Measurements from ENCODE around the gene ELK4. TPM values are rescaled to one million over a fixed set of nuclear protein-coding genes. Genes with fewer than 3 reads are reported as not detected.

The ELK4 gene
- total RNA-seq, 2 experiments from 2014 or later, result 71.0 to 76.9 TPM

DNA sequence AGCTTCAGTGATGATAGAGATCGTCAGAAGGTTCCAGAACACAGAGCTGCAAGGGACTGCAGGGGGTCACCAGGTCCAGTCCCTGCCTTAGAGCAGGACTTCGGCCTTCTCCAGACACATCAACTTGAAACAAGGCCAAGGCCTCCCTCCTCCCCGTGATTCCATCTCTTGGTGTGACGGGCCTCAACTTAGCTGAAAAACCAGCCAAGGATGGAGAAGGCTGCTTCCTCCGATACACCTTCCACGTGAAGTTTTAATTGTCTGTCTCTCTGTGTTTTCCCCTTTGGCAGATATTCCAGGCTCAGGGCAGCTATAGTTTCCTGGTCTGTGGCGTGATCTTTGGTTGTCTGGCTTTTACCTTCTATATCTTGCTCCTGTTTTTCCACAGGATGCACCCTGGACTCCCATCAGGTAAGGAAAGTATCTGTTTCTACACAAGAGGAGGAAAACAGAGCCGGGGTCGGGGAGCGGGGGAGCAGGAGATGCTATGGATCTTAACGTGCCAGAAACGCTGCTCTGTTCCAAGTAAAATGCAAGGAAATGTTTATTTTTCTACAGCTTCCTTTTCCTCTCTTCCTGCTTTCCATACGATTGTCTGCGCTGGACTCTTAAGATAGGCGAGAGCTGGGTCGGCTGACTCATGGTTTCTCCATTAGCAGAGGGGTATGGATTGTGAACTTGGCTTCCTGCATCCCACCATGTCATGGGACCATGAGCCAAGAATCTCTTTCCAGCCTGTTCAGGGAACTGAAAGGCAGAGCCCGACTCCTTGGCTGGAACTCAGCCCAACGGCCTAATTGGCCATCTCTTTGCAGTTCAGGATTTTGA lies 32.8 kb downstream of the ELK4 start:
- Mint-ChIP-seq H3K4me3 (no peak overlapping the region), H3K27me3 (no peaks in the 10 kb centered on the region), H3K36me3 (peaks cover 28% of the 10 kb centered on the region), H3K9me3 (no peaks in the 10 kb centered on the region), H3K27ac (no peak overlapping the region), H3K4me1 (peaks cover 28% of the 10 kb centered on the region)
- no peak for DNase-seq

DNA sequence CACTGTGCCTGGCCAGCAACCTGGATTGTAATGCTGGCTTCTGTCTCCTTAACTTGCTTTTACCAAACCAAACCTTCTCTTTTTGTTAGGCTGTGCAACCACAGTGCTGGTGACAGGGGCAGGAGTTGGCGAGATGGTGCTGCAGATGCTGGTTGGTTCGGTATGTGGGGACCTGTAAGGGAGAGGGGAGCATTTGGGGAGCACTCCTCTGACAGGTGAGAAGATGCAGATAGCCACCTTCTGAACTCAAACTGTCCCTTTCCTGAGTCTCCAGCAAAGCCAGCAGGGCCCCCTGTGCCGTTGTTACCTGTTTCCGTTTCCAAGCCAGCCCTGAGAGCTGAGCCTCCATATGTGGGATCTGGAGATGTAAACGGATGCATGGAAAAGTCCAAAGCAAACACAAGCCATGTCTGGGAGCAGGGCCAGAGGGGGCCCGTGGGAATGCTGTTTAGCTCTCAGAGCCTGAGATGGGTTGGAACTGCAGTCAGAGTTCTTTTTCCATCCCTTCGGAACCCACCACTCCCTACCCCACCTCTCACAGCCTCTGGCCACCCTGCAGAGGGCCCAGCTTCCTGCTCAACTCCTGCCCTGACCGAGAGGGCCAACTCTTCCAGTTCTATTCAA lies 34.0 kb downstream of the ELK4 start:
- Mint-ChIP-seq H3K27me3 (no peaks in the 10 kb centered on the region), H3K4me1 (peaks cover 35% of the 10 kb centered on the region), H3K4me3 (no peak overlapping the region), H3K36me3 (peaks cover 27% of the 10 kb centered on the region), H3K9me3 (no peaks in the 10 kb centered on the region), H3K27ac (no peak overlapping the region)
- DNase-seq, result no peak

DNA sequence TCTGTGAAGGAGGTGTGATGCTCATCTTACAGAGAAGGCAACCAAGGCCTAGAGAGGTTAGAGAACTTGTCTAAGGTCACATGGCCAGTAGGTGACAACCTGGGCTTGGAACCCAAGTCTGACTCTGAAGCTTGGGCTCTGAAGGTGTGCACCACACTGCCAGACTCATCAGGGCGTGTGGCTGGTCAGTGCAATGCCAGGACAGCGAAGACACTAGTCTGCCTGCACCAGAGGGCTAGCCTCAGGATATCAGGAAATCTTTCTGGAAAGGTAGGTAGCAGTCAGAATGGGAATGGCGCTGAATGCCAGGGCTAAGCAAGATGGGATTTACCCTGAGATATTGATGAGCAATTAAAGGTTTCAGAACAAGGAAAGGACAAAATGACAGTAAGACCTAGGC lies 34.9 kb downstream of the ELK4 start:
- Mint-ChIP-seq H3K27ac (no peak overlapping the region), H3K27me3 (no peaks in the 10 kb centered on the region), H3K9me3 (no peaks in the 10 kb centered on the region), H3K4me3 (no peak overlapping the region), H3K4me1 (peaks cover 37% of the 10 kb centered on the region), H3K36me3 (peaks cover 30% of the 10 kb centered on the region)
- no peak for DNase-seq

DNA sequence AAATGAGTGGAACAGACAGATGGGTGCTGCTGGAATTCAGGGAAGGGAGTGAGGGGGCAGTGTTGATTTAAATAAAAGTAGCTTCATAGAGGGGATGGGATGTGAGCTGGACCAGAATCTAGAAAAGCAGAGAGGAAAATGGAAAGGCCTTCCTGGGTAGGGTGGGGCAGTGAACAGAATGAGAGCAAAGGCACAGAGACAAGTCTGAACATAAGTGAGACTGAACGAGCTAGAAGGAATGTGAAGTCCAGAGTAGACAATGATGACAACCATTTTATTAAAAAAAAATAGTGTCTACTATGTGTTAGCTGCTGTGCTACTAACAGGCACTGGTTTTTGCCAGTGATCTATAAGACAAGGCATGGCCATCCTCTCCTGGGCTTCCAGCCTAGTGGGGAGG lies 36.0 kb downstream of the ELK4 start:
- Mint-ChIP-seq H3K9me3 (no peaks in the 10 kb centered on the region), H3K36me3 (peaks cover 30% of the 10 kb centered on the region), H3K4me1 (peaks cover 43% of the 10 kb centered on the region), H3K27me3 (no peaks in the 10 kb centered on the region), H3K27ac (no peak overlapping the region), H3K4me3 (no peak overlapping the region)
- DNase-seq, result no peak

DNA sequence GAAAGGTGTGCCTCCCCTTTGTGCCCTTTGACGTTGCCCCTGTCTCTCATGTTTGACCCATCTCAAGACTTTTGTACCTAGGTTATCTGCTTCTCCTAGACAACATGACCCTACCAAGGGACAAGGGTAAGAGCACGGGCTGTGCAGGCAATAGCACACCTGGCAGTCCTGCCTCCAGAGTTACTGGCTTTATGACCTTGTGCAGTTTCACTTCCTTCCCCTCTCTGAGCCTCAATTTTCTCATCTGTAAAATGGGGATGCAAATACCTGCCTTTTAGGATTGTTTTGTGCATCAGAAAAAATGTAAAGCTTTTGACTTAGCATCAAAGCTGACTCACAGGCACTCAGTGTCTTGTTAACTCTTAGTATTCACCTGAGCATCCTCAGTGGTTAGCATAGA lies 36.4 kb downstream of the ELK4 start:
- Mint-ChIP-seq H3K27ac (no peak overlapping the region), H3K36me3 (peaks cover 30% of the 10 kb centered on the region), H3K4me3 (no peak overlapping the region), H3K4me1 (peaks cover 42% of the 10 kb centered on the region), H3K9me3 (no peaks in the 10 kb centered on the region), H3K27me3 (no peaks in the 10 kb centered on the region)
- no peak for DNase-seq

DNA sequence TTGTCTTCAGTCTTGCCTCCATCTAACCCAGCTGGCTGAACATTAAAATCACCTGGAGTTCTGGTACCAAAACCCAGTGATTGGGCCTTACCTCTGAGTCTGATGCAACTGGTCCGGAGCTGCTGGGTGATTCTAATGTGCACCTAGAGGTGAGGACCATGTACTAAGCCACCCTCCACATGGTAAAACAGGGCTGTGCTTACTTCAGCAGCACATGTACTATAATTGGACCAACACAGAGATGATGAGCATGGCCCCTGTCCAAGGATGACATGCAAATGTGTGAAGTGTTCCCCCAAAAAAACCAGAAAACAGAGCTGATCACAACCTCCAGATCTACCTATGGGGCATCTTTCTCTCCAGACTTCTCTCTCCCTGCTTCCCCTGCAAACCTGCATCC lies 37.0 kb downstream of the ELK4 start:
- Mint-ChIP-seq H3K27me3 (no peaks in the 10 kb centered on the region), H3K36me3 (peaks cover 28% of the 10 kb centered on the region), H3K4me1 (peaks cover 36% of the 10 kb centered on the region), H3K4me3 (no peak overlapping the region), H3K9me3 (no peaks in the 10 kb centered on the region), H3K27ac (peak overlapping the region; percentile 31)
- DNase-seq, result no peak

DNA sequence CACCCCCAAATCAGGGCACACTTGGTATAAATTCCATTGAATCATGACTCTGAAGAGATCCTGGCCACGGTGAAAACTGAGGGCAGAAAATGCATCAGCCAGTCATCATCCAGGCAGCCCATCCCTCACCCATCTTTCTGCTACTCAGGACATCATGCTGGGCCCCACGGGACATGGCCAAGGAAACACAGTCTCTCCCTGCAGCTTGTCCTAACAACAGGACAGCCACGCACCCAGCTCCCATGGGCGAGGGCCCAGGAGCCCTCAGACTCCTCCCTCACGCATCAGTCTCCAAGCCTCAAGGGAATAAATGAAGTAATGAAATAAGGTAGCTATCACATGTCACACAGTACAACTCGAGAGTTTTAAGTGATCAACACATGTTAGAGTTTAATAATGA lies 37.8 kb downstream of the ELK4 start:
- H3K4me1 Mint-ChIP-seq, result peaks cover 28% of the 10 kb centered on the region
- peaks cover 23% of the 10 kb centered on the region for H3K36me3 Mint-ChIP-seq
- no peaks in the 10 kb centered on the region for H3K9me3 Mint-ChIP-seq
- no peak for DNase-seq
- H3K27ac Mint-ChIP-seq, result peak overlapping the region; percentile 79
- H3K27me3 Mint-ChIP-seq, result no peaks in the 10 kb centered on the region
- H3K4me3 Mint-ChIP-seq, result no peak overlapping the region

DNA sequence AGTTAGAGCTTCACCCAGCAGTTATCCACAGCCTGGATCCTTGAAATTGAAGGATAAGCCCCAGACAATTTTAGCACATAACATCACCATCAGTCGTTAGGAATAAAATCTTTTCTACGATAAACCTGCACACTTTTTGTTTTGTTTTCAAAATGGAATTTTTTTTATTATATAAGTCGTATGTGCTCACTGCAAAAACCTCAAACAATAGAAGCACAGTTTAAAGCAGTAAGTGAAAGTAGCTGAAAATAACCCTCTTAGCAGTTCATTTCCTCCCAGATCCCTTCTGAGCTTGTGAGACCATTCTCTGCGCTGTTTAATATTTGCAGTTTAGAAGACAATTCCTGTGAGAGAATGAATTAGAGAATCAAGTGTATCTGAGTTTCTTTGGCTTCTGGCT lies 38.3 kb downstream of the ELK4 start:
- Mint-ChIP-seq H3K27ac (peak overlapping the region; percentile 79), H3K4me1 (peaks cover 30% of the 10 kb centered on the region), H3K36me3 (peaks cover 22% of the 10 kb centered on the region), H3K27me3 (no peaks in the 10 kb centered on the region), H3K9me3 (no peaks in the 10 kb centered on the region), H3K4me3 (peak overlapping the region; percentile 45)
- DNase-seq, result no peak

DNA sequence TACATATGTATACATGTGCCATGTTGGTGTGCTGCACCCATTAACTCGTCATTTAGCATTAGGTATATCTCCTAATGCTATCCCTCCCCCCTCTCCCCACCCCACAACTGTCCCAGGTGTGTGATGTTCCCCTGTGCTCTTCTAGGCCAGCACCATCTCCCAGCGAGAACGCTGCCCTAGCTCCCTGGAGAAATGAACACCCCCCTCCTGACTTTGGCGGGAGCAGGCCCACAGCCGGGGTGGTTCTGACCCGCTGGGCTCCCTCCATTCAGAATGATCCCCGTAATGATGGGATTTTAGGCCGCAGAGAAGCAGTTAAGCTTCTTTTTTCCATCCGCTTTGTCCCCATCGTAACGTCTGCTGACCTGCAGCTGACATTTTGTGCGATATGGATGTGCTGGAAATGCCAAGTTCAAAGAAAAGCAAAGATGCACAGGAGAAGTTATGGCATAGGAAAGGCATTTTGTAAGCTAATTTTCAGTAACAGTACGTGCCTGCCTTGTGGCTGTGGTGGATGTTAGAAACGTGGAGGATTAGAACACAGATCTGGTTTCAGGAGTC lies 39.3 kb downstream of the ELK4 start:
- Mint-ChIP-seq H3K9me3 (no peaks in the 10 kb centered on the region), H3K27me3 (no peaks in the 10 kb centered on the region), H3K36me3 (peaks cover 17% of the 10 kb centered on the region), H3K4me1 (peaks cover 30% of the 10 kb centered on the region), H3K27ac (peak overlapping the region; percentile 79), H3K4me3 (peak overlapping the region; percentile 73)
- DNase-seq, result no peak

DNA sequence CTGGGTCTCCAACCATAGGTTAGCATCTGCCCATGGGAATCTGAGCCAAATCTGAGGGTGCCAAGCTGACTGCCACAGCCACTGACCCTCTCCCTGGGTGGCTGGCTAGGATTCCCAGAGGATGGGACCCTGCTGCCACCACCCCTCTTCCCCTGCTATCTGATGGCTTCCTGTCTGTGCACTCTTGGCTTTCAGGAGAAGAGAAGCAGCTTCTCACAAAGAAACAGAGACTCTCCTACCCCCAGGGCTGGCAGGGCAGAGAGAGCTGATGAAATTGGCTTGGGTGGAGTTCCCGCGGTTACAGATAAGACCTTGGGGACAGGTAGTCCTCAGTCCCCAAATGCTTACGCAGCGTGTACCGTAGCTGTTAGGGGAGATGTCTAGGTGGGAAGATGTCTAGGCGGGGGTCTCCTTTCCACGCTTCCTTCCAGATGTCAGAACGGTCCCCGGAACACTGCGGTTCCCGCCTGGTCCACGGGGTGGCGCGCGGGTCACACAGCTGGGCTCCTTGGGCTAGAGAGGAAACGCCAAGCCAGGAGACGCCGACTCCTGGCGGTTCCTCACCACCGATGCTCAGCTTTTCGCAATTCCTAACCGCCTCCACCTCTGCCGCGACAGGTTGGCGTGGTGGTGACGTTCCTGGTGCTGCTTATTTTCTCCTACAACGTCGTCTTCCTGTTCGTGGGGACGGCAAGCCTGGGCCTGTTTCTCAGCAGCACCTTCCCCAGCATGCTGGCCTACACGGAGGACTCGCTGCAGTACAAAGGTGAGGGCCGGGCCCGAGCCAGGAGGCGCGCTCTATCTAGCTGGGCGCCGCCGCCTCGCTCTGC lies 40.1 kb downstream of the ELK4 start:
- H3K9me3 Mint-ChIP-seq, result no peaks in the 10 kb centered on the region
- peak; percentile 89 for DNase-seq
- peaks cover 13% of the 10 kb centered on the region for H3K36me3 Mint-ChIP-seq
- H3K4me3 Mint-ChIP-seq, result peak overlapping the region; percentile 82
- peak overlapping the region; percentile 77 for H3K27ac Mint-ChIP-seq
- H3K27me3 Mint-ChIP-seq, result no peaks in the 10 kb centered on the region
- H3K4me1 Mint-ChIP-seq, result peaks cover 28% of the 10 kb centered on the region

DNA sequence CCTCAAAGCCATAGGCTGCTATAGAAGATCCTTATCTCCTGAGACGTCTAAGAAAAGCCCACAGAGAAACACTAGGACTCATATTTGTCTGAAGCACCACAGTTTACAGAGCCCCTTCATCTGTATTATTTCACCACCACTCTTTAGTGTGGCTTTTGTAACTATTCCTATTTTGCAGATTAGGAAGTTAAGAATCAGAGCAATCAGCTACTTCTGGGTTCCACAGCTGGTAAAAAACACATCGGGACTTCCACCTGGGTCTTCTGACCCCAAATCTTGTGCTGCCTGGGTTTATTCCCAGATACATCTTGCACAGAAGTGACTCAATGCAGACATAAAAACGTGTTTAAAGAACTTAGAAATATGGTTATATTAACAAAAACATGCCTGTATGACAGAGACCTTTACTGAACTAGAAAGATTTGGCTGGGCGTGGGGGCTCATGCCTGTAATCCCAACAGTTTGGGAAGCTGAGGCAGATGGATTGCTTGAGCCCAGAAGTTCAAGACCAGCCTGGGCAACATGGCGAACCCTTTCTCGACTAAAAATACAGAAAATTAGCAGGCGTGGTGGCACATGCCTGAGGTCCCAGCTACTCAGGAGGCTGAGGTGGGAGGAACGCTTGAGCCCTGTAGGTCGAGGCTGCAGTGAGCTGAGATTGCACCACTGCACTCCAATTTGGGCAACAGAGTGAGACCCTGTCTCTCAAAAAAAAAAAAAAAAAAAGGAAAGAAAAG lies 40.9 kb downstream of the ELK4 start:
- DNase-seq, result no peak
- H3K27me3 Mint-ChIP-seq, result no peaks in the 10 kb centered on the region
- no peaks in the 10 kb centered on the region for H3K9me3 Mint-ChIP-seq
- peaks cover 10% of the 10 kb centered on the region for H3K36me3 Mint-ChIP-seq
- H3K4me1 Mint-ChIP-seq, result peaks cover 28% of the 10 kb centered on the region
- peak overlapping the region; percentile 25 for H3K27ac Mint-ChIP-seq
- H3K4me3 Mint-ChIP-seq, result no peak overlapping the region

DNA sequence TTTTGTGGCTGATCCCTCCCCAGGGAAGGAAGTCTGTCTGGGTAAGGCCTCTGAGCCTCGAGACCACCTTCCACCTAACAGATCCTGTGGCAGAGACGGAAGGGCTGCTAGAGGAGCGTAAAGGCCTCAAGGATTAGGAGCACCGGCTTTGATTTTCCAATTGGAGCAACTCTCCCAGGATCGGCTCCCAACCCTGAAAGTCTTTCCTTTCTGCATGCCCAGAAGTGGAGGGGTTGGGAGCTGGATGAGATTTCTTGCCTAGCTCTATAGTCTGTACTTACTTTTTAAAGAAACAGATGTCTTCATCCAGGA lies 41.4 kb downstream of the ELK4 start:
- peaks cover 7% of the 10 kb centered on the region for H3K36me3 Mint-ChIP-seq
- H3K27me3 Mint-ChIP-seq, result no peaks in the 10 kb centered on the region
- peak overlapping the region; percentile 25 for H3K27ac Mint-ChIP-seq
- H3K4me1 Mint-ChIP-seq, result peaks cover 28% of the 10 kb centered on the region
- no peak overlapping the region for H3K4me3 Mint-ChIP-seq
- H3K9me3 Mint-ChIP-seq, result no peaks in the 10 kb centered on the region
- DNase-seq, result no peak

DNA sequence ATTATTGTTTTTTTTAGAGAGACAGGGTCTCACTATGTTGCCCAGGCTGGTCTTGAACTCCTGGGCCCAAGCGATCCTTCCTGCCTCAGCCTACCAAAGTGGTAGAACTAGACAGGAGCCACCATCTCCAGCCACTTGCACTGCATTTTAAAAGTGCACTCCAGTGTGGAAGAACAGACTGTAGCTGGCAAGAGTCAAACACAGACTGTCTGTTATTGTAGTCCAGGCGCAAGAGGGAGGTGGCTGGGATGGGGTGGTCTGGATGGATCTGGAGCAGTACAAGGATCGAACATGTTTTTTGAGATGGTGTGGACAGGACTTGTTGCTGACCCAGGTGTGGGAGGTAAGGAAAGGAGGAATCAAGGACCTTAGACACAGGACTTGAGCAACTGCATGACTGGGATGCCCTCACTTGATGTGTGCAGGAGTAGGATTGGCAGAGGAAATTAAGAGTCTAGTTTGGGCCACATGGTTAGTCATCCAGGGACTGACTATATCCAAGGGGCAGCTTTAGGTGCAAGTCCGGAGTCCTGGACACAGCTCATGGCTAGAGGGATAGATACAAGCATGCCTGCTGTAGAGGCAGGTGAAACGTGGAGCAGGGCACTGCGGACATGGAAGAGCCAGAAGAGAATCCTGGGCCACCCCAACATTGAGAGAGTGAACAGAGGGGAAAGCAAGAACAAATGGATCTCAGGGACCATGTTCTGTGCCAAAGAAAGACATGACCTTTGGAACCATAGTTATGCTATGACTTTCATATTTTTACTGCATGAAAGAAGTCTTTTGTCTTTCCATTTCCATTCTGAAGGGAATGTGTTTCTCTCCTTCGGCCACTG lies 42.0 kb downstream of the ELK4 start:
- Mint-ChIP-seq H3K27me3 (no peaks in the 10 kb centered on the region), H3K4me3 (no peak overlapping the region), H3K4me1 (peaks cover 28% of the 10 kb centered on the region), H3K9me3 (no peaks in the 10 kb centered on the region), H3K36me3 (peaks cover 7% of the 10 kb centered on the region), H3K27ac (no peak overlapping the region)
- DNase-seq, result no peak

DNA sequence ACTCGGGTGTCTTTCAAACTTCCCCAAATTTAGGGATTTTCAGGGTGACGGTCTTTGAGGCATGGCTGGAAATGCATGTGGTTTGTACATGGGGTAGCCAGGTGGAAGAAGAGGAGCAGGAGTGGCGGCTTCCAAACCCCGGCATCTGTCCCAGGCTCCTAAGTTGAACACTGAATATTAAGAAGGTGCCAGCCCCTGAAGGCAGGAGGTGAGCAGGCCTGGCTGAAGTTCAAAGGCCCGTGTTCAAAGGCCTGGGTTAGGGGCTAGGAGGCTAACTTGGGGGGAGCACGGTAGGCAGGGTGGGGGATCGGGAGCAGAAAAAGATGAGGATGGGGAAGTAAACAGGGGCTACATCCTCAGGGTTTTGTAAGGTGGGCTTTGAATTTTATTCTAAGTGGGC lies 42.8 kb downstream of the ELK4 start:
- H3K4me1 Mint-ChIP-seq, result peaks cover 24% of the 10 kb centered on the region
- H3K4me3 Mint-ChIP-seq, result no peak overlapping the region
- H3K36me3 Mint-ChIP-seq, result peaks cover 6% of the 10 kb centered on the region
- DNase-seq, result no peak
- H3K27ac Mint-ChIP-seq, result no peak overlapping the region
- H3K27me3 Mint-ChIP-seq, result no peaks in the 10 kb centered on the region
- H3K9me3 Mint-ChIP-seq, result no peaks in the 10 kb centered on the region

Measured in activated naive CD8-positive, alpha-beta T cell treated with anti-CD3 and anti-CD28 coated beads for 36 hours (primary cell).